Fibroblast of skin of right biceps (primary cell): Measurements from ENCODE around the gene NRCAM.
A peak's percentile ranks its signal among the peaks of the same experiment; 100 is the strongest.

ENCODE experiments used
- DNase-seq: peaks from one replicate; pipeline ENCODE4 v3.0.0-alpha.2; 2013

The NRCAM gene

DNA sequence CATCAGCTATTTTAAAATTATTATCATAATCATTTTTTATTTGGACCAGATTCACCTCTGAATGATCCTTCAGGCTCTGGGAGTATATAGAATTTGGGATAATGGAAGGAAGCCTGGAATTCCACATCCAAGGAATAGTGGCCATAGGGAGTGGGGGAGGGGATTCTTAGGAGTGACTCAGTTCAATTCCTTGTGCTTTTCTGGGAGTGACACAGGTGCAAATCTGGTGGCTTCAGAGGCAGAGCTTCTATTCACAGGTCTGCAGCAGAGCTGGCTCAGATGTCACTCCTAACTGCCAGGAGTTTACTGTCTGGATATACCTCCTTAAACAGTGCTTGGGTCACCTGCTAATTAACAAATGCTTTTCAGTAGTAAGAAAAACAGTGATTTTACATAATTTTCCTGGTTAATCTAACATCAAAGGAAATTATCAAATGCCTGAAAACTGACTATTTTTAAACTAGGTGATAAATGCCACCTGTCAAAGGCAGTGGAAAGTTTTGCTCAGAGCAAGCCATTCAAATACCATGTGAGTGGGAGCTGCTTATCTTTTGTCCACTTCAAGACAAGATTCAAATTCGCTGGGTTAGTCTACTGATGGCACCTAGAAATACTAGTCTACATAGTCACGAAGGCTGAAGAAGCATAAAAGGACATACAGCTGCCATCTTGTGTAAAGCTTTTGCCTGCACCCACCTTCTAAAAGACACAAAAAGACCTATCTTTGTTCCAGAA, 219.4 kb downstream of the NRCAM start:
- DNase-seq = no peak

DNA sequence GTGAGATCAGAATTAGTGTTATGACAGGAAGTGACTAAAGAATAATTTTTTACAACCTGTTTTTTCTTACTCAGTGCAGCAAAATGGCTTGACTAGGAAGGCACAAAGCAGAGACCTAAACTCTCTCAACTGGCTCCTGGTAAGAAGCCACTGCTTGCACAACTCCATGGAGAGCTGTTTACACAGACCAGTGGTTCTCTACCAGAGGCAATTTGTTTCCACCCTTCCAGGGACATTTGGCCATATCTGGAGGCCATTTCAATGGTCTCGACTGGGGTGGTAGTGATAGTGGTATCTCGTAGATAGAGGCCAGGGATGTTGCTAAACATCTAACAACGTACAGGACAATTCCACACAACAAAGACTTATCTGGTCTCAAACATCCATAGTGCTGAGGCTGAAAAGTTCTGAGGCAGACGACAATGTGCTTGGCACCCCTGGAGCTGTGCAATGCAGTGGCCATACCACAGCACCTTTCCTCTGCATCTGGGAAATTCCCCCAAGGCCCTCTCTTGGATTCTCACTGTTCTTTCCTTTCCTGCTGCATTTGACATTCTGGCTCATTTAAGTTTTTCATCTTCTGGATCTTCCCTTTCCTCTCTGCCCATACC, 220.7 kb downstream of the NRCAM start:
- DNase-seq = peak; percentile 21

GRCh38 chr7:108234971-108235450, 221.2 kb downstream of the NRCAM start:
- peak; percentile 36 for DNase-seq

GRCh38 chr7:108234281-108234680, 222.0 kb downstream of the NRCAM start:
- peak; percentile 55 for DNase-seq

DNA sequence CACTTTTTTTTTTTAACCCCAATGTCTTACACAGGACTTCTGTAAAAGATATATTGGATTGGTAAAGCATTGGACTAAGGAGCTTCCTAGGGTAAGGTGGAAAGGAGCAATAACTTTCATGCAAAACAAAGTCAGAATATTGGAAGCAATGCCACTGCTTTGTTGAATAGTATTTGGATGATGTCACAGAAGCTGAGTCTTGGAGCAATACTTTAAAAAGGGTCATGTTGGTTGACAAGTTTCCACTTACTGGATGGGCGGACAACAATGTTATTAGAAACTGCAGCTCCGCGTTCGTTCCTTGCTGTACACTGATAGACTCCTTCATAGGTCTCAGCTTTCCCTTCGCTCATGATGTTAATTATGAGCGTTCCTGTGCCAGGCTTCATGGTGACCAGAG, 224.2 kb downstream of the NRCAM start:
- peak; percentile 8 for DNase-seq

DNA sequence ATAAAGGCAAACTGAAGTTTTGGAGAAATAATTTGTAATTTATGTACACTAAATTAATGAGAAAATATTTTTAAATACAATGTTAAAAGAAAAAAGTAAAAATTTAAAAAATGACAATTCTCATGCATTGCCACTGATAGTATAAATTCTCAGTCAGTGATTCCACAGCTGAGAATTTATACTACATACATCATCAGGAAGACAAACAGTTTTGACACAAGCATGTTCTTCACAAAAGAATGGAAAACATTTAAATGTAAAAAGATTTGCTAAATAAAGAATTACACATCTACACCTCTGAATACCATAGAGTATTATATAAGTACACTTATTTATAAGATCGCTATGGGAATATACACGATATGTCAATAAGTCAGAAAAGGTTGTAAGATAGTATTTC, 225.0 kb downstream of the NRCAM start:
- DNase-seq = peak; percentile 22

DNA sequence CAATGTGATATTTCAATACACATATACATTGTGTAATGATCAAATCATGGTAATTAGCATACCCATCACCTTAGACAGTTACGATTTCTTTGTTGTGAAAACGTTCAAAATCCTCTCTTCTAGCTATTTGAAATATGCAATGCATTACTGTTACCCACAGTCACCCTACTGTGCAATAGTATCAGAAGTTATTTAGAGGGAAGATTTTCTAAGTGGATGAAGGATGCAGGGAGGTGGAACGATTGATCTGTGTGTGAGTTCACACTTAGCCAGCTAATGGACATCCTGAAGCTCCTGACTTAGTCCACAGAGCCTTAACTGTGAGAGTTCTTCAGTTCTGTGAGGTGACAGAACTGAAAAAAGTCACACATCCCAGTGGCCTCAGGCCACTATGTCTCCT, 228.9 kb downstream of the NRCAM start:
- no peak for DNase-seq

DNA sequence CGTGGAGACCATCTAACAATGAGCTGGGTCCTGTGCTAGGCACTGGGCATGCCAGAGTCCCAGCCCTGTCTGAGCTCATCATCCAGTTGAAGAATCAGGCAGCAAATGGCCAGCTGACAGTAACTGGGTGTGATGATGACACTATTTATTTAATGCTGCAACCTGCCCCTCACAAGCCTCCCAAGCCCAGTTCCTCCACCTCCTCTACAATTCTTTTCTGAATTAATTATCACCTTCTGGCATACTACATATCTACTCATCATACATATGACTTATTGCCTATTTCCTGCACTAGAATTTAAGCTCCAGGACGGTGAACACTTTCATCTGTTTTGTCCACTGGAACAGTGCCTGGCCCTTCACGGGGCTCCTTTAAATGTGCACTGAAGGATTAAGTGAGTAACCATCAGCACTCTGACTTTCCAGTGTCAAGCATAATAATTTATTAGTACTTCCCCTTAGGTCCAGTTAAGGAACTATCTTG, 229.4 kb downstream of the NRCAM start:
- peak; percentile 19 for DNase-seq

- DNase-seq = no peak
Measured at GRCh38 chr7:108225531-108226181, 230.6 kb downstream of the NRCAM start.

- DNase-seq = no peak
Measured at GRCh38 chr7:108224387-108224786, 231.8 kb downstream of the NRCAM start.

DNA sequence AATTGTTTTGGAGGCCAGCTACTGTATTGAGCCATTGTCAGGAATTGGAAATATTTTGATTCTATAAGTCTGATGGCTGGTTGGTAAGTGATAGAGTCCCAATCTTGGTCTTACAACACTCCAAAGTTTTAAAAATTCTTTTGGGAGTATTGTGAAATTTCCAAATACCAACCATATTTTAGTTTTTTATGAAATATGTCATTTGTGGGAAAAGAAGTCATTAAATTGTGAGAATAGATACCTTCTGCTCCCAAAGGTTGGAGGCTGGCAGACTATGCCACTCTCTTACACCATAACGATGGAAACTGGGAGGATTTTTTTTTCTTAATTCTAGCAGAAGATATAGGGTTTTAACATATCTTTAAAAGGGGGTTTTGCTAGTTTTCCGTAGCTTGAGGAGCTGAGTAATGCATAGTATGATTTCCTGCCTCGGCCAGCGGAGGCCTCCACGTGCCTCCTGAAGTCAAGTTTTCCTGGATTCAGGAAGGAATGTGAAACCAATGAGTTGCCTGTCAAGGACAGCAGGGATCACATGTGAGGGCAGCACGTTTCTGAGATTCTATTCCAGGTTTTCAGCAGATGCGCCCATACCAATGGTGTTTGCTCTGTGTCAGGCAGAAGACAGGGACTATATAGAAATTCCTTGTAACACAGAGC, 233.9 kb downstream of the NRCAM start:
- DNase-seq = peak; percentile 81

- peak; percentile 54 for DNase-seq
Measured at GRCh38 chr7:108211382-108212201, 244.6 kb downstream of the NRCAM start.

DNA sequence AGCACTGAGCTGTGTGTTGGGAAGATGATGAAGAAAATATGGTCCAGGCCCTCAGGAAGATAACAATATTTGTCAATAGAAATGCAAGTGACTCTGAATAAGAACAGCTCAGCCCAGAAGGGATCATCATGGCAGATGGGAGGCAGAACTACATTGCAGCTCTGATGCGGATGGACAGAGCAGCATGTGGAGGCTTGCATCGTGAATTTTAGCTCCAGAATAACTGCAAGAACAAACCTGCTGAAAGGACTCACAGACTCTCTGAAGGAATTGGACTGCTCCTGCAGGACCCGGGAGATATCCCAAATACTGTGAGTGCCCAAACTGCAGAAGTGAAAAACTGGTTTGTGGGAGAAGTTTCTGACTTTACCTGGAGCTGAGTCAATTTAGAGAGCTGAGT, 245.4 kb downstream of the NRCAM start:
- no peak for DNase-seq

DNA sequence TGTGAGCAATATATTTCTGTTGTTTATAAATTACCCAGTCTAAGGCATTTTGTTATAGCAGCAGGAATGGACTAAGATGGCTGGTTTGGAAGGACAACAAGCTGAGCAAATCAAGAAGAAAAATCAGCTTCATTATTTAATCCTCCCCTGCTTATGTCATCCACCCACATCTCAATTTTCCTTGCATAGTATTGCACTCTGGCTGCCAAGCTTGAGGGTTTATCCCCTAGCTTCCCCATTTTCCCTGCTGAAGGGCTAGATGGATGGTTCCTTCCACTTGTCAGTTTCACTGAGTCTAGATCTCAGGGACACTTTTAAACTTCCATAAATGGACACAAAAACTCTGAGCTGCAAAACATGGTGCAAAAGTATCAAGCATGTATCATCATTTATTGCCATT, 250.9 kb downstream of the NRCAM start:
- DNase-seq = no peak

- no peak for DNase-seq
Measured at GRCh38 chr7:108204281-108204796, 251.9 kb downstream of the NRCAM start.

DNA sequence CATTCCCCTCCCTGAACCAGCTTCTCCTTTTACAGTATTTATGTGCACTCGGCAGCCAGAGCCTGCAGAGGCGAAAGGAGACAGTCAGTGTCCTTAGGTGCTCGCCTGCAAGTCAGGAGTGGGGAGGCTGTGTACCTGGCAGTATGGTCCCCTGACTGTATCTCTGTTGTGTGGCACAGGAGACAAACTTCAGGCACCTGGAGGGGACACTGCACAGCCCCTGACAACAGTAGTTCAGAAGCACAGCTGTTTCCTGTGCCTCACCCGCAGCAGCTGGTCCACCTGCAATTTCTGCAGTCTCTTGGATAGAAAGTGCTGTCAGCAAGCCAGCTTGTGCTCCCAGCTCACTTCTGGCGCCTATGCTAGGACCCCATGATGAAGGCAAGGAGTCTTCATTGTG, 252.7 kb downstream of the NRCAM start:
- no peak for DNase-seq

DNA sequence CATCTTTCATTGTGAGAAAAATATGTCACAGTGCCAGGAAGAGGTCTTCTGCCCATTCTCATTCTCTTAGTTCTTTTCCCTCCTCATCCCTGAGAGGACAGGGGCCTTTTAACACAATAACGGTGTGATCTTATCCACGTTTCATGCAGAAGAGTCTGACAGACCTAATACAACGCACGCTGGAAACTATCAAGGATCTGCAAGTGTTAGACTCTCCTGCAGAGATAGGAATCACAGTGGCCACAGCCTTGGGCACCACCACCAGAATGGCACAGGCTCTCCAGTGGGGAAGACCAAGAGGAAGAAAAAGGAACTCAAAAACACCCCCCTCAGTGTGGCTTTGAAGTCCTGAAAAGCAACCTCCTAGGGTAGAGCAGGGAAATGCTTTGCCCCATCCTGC, 253.5 kb downstream of the NRCAM start:
- no peak for DNase-seq

DNA sequence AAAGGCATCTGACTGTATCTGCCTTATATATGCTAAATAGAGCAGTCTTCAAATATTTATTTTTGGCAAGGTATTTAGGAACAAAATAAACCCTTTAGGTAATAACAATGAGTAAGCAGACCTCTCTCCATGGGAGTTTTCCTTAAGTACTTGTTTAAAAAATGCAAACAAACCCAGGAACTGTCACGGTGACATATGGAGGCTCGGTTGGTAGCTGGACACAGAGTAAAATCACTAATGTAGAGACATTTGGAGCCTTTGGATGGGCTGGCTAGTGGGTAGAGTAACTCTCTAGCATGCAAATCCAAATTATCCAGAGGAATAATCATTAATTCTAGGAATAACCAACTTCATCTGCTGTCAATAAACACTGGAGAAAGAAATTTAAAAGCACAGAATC, 254.5 kb downstream of the NRCAM start:
- no peak for DNase-seq

DNA sequence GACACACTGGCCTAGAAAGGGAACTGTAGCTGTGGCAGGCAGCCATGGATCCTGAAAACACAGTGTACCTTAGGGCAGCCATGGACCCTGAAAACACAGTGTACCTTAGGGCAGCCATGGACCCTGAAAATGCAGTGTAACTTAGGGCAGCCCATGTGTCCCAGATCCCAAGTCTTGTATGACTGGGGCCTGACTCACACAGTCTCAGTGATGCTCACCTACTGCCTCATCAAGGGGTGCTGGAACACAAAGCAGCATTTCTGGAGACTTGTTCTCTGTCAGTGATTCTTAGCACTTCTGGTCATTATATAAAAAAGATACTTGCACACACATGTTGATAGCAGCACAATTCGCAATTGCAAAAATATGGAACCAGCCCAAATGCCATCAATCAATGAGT, 255.9 kb downstream of the NRCAM start:
- peak; percentile 9 for DNase-seq

GRCh38 chr7:108197371-108198091, 258.7 kb downstream of the NRCAM start:
- no peak for DNase-seq

DNA sequence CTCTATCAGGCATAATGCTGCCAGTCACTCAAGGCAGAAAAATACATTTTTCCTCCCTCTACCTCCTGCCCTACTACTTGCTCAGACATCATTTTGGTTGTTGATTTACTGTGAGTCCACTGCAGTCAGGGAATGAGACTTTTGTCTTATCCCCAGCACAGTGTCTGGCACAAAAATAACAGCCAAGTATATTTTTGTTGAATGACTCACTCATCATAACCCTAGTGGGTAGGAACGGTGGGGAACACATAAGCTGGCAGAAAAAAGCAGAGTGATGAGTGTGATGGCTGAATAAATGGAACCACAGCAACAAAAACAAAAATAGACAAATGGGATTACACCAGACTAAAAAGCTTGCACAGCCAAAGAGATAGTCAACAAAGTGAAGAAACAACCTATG, 260.2 kb downstream of the NRCAM start:
- DNase-seq = peak; percentile 23
